GM12874 (cell line): ENCODE measurements around the gene PPM1H.

Experiments used
- CTCF ChIP-seq: IDR thresholded peaks from 2 replicates; pipeline ENCODE4 v1.5.1; 2011; ENCODE audit warnings: low read depth, mild to moderate bottlenecking, control low read depth, low read length, moderate library complexity; ENCODE audit not compliant: insufficient read depth

The PPM1H gene

GRCh38 chr12:62656591-62657362, 278.2 kb downstream of the PPM1H start:
- TF ChIP-seq CTCF = no peak

DNA sequence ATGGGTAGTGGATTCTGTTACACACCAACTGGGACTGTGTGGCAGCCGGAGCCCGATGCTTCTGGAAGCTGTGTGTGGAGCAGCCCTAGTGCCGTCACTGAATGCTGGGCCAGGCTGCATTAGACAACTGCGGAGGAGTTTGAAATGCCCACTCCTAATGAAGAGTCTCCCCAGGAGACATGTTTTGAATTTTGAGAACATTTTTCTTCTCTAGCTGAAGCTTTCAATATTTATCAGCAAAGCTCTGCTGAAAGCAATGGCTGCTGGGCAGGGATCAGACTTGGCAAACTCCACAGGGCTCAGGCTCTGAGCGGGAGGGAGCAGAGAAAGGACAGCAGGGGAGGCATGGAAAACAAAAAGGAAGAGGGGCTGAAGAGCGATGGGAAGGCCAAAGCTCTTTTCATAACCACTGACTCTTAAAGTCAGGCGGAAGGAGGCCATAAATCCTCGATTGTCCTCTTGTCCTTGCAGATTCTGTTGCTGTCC, 279.2 kb downstream of the PPM1H start:
- no peak for TF ChIP-seq CTCF

DNA sequence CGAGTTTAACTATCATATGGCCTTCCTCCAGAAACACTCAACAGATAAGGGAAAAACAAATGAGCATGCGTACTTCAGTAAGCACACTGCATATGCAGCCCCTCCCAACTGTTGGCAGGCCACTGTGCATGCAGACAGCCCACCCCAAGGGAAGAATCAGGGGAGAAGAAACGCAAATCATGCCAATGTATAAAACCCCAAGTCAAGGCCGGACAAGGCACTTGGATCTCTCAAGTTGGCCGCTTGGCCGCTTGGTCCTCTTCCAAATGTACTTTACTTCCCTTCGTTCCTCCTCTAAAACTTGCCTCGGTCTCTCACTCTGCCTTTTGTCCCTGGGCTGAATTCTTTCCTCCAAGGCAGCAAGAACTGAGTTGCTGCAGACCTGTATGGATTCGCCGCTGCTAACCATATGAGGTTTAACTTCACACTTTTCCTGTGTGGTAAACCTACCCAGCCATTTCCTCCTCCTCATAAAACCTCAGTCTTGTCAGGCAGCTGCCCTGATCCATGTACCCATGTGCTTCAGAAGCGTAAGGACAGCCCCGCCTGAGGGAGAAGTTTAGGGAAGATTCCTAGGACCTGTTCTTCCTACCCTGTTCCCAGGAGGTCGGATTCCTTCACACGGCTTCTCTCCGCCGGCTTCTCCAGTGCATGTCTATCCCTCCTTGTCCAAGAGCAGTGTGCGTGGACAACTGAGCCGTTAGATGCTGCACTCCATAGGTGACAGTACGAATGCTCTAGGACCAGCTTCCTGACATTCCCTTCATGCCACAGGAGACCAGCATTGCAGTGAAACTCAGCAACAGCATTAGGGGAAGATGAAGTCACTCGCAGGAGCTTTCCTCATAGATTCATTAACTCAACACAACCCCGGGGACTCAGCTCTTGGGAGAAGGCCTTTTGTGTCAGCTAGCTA, 280.4 kb downstream of the PPM1H start:
- TF ChIP-seq CTCF = no peak

GRCh38 chr12:62653740-62654139, 281.2 kb downstream of the PPM1H start:
- TF ChIP-seq CTCF = no peak

DNA sequence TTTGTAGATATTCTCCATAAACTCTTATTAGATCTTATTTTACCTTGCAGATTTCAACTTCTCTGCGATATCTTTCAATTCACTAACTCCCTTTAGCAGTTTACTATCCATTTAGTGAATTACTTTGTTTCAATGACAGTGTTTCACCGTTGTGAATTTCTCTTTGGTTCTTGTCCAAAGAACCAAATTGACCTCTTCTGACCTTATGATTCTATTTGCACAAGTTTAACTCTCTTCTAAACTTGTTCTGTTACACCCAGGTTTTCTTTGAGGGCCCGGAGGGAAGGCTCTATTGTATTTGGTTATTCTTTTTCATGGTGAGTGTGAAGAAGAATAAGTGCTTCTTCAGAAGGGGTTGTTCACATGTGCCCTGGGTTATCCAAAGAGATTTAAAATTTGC, 281.6 kb downstream of the PPM1H start:
- no peak for TF ChIP-seq CTCF

GRCh38 chr12:62651138-62651537, 283.8 kb downstream of the PPM1H start:
- TF ChIP-seq CTCF = no peak

GRCh38 chr12:62649412-62650138, 285.4 kb downstream of the PPM1H start:
- TF ChIP-seq CTCF = no peak
